Measurements from ENCODE around the gene SREBF2.

- TF ChIP-seq CTCF (IDR thresholded peaks at IDR 0.05; ENCODE audit: extremely low read depth in 1 of 2, insufficient read depth in 1 of 2, low read depth in 1 of 2, low read length in 2 of 2): no peak
- no peak for TF ChIP-seq JUN (IDR thresholded peaks at IDR 0.05; ENCODE audit: borderline replicate concordance, insufficient read depth, insufficient read length, low read depth)
- TF ChIP-seq FOS (IDR thresholded peaks at IDR 0.05; ENCODE audit: borderline replicate concordance, insufficient read depth, low read length): no peak
- no peak for TF ChIP-seq POLR2A (IDR thresholded peaks at IDR 0.05; ENCODE audit: low read depth, low read length)
These were observed 96.5 kb downstream of the SREBF2 start for GRCh38 chr22:41929418-41929810.

Measured in endothelial cell of umbilical vein (primary cell).